GM18858 (cell line): ENCODE results near the gene HSBP1.

Source experiments
- ATAC-seq: cut with Tn5 transposase; IDR thresholded peaks from one replicate; pipeline ENCODE4 v1.9.1; 2021; ENCODE audit not compliant: unreplicated experiment

The HSBP1 gene

DNA sequence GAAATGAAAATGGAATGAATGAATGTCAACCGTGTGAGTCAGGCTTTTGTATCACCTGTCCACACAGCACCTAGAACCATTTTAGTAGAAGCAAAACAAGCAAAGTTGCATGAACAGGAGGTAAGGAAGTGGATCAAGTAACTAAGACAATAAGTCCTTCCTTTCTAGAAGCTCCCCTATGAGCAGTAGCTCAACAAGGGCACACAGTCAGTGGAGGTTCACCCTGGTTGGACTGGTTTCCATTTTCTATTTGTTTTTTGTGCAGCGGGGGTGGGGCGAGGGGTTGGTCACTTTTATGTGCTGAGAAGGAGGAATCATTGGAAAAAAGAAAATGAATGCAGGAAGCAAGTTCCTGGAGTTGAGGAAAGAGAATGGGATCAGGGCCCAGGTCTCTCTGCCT is 4.0 kb upstream of the HSBP1 start:
- no peak for ATAC-seq

DNA sequence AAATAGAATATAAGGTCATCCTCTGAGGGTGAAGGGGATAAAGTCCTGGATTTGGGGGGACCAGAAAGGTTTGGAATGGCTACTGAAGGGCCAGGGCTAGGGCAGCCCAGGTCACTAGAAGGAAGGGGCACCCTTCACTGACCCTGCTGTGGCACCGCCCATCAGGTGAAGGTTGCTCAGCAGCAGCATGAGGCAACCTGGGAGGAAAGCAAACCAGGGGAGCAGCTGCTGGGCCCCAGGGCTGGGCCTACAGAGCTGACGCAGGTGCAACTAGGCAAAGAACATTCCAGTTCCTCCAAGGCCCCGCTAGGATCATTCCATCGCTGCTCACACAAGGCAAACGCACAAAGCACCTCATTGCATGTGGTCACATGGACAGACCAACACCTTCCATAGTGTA is 3.4 kb upstream of the HSBP1 start:
- no peak for ATAC-seq

- no peak for ATAC-seq
Measured at GRCh38 chr16:83806036-83806435, 1.7 kb upstream of the HSBP1 start.

DNA sequence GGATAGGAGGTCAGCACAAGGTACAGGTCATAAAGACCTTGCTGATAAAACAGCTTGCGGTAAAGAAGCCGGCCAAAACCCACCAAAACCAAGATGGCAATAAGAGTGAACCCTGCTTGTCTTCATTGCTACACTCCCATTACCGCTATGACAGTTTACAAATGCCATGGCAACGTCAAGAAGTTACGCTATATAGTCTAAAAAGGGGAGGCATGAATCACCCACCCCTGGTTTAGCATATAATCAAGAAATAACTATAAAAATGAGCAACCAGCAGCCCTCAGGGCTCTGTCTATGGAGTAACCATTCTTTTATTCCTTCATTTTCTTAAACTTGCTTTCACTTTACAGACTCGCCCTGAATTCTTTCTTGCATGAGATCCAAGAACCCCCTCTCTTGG is 1.0 kb upstream of the HSBP1 start:
- no peak for ATAC-seq

DNA sequence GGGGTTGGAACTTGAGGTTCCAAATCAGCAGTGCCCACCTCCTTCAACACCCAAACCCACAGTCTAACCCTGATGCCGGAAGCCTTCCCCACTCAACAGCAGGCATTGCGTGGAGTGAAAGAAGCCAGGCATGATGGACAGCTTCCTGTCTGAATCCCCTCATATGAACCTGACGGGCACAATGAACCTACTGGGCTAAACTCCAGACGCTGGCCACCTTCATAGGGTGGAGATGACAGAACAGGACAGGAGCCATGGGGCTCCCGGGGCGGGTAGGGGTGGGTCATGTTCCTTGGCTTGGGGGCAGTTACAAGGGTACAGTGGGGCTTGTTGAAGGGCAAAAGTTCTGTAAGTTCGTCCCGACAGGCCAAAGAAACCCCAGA is 460 bp upstream of the HSBP1 start:
- no peak for ATAC-seq

- no peak for ATAC-seq
Measured at GRCh38 chr16:83808573-83809014, 816 bp downstream of the HSBP1 start.

DNA sequence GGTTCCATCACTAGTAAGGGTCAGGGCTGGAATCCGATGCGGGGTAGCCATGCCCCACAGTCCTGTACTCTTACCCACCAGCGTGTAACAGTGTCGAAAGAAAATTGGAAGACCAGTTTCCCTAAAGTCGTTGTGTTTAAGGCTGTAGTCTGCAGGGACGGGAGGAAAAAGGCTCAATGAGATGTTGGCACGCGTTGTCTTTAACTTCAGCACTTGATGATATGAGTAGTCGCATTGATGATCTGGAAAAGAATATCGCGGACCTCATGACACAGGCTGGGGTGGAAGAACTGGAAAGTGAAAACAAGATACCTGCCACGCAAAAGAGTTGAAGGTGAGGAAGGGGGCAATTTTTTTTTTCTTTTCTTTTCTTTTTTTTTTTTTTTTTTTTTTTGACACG is 1.3 kb downstream of the HSBP1 start:
- ATAC-seq: no peak

DNA sequence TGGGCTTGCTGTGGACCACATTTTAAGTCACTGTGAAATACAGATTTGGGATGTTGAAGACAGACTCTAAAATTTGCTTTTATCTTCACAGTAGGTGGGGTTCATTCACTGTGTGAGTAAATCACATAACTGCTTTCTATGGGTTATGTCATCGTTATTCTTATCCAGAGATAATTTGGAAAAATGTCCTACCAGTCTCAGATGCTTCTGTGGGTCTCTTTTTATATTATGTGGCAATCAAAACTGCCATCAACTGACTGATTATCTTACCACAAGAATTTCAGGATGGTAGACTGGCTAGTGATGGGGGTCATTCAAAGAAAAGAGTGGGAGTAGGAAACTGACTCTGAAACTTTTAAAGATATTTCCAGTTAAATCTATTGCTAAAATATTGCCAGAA is 3.1 kb downstream of the HSBP1 start:
- ATAC-seq: no peak

- no peak for ATAC-seq
Measured at GRCh38 chr16:83813823-83814658, 6.3 kb downstream of the HSBP1 start.

DNA sequence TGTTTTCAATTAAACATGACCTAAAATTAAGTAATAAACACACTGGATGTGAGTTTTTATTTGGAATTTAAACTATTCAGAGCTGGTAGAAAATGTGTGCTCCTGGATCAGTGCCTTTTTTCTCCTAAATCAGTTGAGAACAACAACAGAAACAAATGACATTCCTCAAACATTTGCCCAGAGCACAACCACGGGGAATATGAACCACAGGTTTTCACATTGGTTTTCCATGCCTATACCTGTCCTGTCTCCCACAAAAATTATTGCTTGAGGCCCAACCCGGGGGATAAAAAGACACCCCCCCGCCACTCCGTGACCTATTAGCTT is 6.8 kb downstream of the HSBP1 start:
- no peak for ATAC-seq

- no peak for ATAC-seq
Measured at GRCh38 chr16:83817022-83817421, 9.2 kb downstream of the HSBP1 start.

DNA sequence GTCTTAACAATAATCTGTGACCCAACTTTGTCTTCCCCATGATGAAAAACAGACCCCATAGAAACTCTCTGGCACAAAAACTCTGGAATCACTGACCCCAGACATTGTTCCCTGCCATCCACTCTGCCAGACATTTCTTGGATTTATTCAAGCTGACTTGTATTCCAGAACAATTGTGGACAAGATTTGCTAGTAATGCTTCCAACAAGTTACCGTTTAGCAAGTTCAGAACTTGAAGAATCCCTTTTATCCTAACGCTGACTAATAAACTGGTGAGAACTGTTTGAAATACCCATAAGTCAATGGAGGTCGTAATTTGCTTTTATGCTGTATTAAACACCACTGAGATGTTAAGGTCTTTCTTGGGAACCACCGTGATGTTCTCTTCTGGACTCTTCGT is 10.5 kb downstream of the HSBP1 start:
- no peak for ATAC-seq

DNA sequence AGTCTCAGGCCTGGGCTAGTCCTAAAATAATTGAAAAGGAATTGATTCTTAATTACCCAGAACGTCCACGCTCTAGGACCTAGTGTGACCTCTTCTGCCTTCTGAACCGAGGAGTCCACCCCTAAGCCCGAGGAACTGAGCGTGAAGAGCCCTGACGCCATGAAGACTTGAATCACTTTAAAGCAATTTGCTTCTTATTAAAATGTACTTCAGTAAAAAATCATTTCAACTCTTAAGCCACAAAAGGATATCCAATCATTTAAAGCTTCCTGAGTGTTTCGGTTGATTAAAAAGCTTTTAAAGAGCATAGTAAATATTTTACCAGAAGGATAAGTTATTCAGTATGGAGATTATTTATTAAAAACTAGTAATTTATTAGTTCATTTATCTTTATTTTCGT is 11.6 kb downstream of the HSBP1 start:
- ATAC-seq: no peak

GRCh38 chr16:83826146-83826913 is 18.6 kb downstream of the HSBP1 start:
- no peak for ATAC-seq

DNA sequence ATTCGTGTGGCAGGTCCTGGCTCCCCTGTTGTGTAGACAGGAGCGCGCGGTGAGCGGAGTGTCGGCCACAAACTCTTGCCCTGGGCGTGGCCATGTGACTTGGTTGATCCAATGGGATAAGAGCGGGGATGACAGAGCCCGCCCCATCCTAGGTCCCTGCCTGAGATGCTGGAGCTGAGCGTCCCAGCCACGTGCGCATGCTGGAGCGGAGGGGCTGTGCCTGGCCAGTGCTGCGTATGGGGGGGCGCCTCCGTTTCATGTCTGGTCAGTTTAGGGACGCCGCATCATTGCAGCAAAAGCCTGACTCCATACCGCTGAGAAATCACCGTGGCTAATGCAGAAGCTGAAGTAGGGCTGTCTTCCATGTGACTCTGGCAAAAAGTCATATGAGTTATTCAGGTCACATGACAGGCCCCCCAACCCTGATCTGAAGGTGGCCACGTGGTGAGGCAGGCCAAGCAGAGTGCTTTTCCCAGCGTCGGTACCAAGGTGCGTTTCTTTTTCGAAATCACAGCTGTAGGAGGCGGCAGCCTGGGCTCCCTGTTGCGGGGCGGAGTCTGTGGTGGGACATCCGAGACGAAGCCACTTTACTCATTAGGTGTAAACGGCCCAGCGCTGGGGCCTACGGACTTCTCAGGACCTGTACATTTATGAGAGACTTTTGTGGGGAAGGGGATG is 22.5 kb downstream of the HSBP1 start:
- ATAC-seq: no peak

GRCh38 chr16:83830769-83831455 is 23.1 kb downstream of the HSBP1 start:
- ATAC-seq: no peak

DNA sequence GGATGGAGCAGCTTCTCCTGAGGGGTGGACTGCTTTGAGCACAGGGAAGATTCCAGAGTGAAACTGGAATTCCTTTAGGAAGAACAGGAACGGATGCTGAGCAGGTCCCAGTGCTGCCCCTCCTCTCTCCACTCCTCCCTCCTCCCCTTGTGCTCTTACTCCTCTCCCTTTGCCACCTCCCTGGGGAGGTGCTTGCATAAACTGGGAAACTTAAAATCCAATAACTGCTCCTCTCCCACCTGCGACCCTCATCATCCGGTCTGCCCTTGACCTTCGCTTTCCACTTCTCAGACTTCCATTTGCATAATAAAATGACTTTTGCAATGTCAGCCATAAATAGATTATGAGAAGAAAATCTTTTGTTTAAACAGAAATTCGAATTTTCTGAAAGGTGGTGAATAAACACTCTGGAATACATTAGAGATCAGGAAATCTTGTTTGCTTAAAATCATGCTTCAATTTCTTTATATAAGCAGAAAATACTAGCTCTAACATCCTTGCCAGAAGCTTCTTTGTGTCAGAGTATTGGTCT is 23.7 kb downstream of the HSBP1 start:
- no peak for ATAC-seq

DNA sequence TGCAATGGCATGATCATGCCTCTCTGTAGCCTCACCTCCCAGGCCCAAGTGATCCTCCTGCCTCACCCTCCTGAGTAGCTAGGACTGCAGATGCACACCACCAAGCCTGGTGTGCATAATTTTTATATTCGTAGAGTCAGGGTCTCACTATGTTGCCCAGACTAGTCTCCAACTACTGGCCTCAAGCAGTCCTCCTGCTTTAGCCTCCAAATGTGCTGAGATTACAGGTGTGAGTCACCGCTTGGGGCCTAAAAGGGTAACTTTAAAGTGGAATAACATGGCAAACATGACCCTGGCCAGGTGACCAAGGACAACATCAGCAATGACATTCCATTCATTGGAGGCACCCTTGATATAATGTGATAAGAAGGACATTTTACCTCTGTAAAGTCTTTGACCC is 26.1 kb downstream of the HSBP1 start:
- no peak for ATAC-seq

DNA sequence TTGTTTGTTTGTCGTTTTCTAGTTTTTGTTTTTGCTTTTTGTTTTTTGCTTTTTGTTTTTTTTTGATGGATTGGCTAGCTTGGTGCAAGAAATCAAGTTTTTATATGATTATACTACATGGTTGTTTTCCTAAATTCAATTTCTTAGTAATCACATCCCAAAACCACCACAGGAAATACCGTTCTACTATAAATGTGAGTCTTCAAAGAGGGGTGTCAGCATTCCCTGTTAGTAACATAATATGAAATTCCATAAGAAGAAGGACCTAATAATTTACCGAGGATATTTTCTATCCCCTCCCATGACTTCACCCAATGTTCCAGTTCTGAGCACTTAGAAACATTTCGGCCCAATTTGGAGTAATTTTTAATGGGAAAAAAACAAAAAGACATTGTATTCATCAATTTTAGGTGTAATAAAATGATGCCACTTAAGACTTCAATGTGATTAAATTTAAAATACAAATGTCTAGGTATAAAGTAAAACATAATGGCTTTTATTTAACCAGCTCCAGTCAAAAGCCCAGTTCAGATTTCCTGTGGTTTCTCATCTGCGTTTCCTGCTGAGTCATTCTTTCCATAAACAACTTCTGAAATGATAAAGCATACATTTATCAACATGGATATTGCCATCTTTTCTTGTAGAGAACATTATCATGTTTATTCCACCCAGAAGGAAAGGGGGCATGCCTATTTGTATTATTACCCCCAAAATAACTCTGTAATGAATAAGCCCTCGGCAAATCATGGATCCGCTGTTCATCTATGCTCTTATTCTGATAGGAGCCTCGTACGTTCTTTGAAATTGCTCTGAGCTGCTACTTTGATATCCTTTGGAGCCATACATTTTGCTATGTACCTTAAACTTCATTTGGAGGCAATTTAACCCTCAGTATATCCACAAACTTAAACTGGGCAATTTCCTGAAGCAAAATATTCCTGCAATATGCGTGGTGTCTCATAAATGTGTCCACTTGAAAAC is 28.1 kb downstream of the HSBP1 start:
- no peak for ATAC-seq

DNA sequence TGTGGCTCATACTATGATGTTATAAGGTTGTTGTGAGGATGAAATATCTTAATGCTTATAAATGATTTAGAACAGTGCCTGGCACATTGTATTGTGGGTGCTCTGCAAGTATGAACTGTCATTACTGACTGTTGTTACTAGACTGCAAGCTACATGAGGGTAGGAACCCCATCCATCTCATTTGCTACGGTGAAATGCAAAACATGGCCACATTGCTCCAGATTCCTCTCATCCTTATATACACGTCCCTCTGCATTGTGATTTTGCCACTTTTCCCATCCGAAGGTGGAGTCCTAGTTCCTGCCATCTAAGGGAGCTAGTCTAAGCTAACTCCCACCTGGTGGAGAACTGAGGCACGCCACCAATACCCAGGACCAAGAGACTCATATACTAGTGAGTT is 29.8 kb downstream of the HSBP1 start:
- ATAC-seq: no peak
